HCT116 (cell line): ENCODE measurements around the gene TRIM72.

ENCODE experiments used
- EZH2phosphoT487 ChIP-seq: fragments of 200-600 bp; IDR thresholded peaks from 2 replicates; pipeline ENCODE4 v1.6.1; 2018; ENCODE audit warnings: antibody characterized with exemption, borderline replicate concordance
- FOSL1 ChIP-seq: IDR thresholded peaks from 2 replicates; pipeline ENCODE4 v1.6.1; 2012; ENCODE audit warnings: low read depth
- POLR2A ChIP-seq: IDR thresholded peaks from 2 replicates; pipeline ENCODE4 v1.7.0; 2011; ENCODE audit warnings: borderline replicate concordance; ENCODE audit not compliant: insufficient read depth, insufficient read length; ENCODE audit errors: extremely low read depth
- SIN3A ChIP-seq: IDR thresholded peaks from 2 replicates; pipeline ENCODE4 v1.6.1; 2012; ENCODE audit warnings: low read depth
- YY1 ChIP-seq: IDR thresholded peaks from 2 replicates; pipeline ENCODE4 v1.6.1; 2011; ENCODE audit warnings: low read length, low read depth, moderate library complexity, mild to moderate bottlenecking; ENCODE audit not compliant: insufficient replicate concordance; ENCODE audit errors: extremely low read depth
- ZFX ChIP-seq: fragments of 450-650 bp; IDR thresholded peaks from 2 replicates; pipeline ENCODE4 v1.6.1; 2017
- TF ChIP-seq, protein P1 (sequence below), 3 experiments: fragments of 200-600 bp in 1 of 3; sonication (generic) in 1 of 3; IDR thresholded peaks in 2 of 3; conservative IDR thresholded peaks in 1 of 3; 2 replicates each; pipeline ENCODE4 v1.5.1; 2012 to 2017; ENCODE audit warnings: low read depth in 2 of 3, low read length in 2 of 3, antibody characterized with exemption in 1 of 3, borderline replicate concordance in 1 of 3, control low read depth in 1 of 3, mild to moderate bottlenecking in 1 of 3, mixed read lengths in 1 of 3, mixed run types in 1 of 3, moderate library complexity in 1 of 3; ENCODE audit not compliant: insufficient read depth in 1 of 3
- TF ChIP-seq, protein P2 (sequence below): IDR thresholded peaks from 2 replicates; pipeline ENCODE4 v1.6.1; 2012

- TF ChIP-seq EZH2phosphoT487: no peak
- TF ChIP-seq, protein P1, sequence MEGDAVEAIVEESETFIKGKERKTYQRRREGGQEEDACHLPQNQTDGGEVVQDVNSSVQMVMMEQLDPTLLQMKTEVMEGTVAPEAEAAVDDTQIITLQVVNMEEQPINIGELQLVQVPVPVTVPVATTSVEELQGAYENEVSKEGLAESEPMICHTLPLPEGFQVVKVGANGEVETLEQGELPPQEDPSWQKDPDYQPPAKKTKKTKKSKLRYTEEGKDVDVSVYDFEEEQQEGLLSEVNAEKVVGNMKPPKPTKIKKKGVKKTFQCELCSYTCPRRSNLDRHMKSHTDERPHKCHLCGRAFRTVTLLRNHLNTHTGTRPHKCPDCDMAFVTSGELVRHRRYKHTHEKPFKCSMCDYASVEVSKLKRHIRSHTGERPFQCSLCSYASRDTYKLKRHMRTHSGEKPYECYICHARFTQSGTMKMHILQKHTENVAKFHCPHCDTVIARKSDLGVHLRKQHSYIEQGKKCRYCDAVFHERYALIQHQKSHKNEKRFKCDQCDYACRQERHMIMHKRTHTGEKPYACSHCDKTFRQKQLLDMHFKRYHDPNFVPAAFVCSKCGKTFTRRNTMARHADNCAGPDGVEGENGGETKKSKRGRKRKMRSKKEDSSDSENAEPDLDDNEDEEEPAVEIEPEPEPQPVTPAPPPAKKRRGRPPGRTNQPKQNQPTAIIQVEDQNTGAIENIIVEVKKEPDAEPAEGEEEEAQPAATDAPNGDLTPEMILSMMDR (IDR thresholded peaks at IDR 0.05 in 2 of 3, conservative IDR thresholded peaks at IDR 0.05 in 1 of 3; ENCODE audit: borderline replicate concordance in 1 of 3, insufficient read depth in 1 of 3, low read depth in 2 of 3, low read length in 2 of 3): no peak
- no peak for TF ChIP-seq POLR2A
- TF ChIP-seq FOSL1: no peak
- no peak for TF ChIP-seq YY1
- no peak for TF ChIP-seq ZFX
- TF ChIP-seq, protein P2, sequence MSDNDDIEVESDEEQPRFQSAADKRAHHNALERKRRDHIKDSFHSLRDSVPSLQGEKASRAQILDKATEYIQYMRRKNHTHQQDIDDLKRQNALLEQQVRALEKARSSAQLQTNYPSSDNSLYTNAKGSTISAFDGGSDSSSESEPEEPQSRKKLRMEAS: no peak
- TF ChIP-seq SIN3A: no peak
Observed at GRCh38 chr16:31221357-31222160, 7.6 kb downstream of the TRIM72 start.
